Measurements from ENCODE around the gene TAS2R60.
"Not testable (repeated sequence)": the region's sequence is repeated elsewhere in the genome, so short reads cannot be mapped to it uniquely, and the experiment has no call there.

The TAS2R60 gene

DNA sequence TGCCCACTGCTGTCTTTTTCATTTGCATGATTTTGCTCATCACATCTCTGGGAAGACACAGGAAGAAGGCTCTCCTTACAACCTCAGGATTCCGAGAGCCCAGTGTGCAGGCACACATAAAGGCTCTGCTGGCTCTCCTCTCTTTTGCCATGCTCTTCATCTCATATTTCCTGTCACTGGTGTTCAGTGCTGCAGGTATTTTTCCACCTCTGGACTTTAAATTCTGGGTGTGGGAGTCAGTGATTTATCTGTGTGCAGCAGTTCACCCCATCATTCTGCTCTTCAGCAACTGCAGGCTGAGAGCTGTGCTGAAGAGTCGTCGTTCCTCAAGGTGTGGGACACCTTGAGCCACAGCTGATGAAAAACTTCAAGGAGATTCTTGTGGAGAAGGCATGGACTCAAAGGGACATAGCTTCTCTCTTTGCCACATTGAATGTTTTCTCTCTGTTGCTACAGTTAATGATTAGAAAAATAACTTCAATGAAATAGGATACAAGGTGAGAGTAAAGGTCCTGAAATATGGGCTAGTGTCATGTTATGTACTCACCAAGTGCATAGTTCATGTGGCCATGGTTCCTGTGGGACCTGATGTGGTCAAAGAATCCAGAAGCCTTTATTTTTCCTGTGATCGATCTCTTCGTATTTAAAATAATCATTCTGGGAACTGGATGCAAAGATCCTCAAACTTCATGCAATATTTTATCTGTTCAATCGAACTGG lies 970 bp downstream of the TAS2R60 start:
- DNase-seq (ENCODE audit: low read depth): no peak

DNA sequence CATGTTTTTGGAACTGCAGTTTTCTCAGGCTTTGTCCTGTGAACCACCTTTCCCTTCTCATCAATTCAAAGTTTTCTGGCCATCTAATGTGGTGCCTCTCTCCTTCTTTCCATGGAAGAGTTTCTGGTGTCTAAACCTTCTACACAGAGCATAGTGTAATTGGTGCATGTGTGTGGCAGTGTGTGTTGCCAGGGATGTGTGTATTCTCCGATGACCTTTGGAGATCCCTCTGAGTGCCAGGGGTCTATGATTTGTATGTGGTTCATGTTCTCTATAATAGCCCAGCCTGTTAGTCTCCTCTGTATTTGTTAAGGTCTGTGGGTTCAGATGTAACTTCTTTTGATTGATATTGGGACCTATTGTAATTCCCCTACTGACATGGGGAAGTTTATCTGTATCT lies 1.5 kb downstream of the TAS2R60 start:
- DNase-seq (ENCODE audit: low read depth): no peak

- DNase-seq (ENCODE audit: low read depth): no peak
These were observed 4.2 kb downstream of the TAS2R60 start for GRCh38 chr7:143447466-143447865.

DNA sequence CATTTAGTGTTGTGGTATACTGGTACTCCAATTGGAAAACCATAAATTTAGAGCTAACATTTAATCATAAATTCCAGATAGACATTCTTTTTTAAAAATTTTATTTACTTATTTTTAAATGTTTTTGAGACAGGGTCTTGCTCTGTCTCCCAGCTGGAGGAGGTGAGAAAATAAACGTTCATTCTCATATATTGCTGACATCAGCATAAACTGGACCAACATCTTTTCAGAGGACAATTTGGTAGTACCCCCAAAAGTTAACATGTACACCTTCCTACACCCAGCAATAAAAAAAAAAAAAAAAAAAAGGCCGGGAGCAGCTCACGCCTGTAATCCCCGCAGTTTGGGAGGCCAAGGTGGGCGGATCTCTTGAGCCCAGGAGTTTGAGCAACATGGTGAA lies 5.2 kb downstream of the TAS2R60 start:
- DNase-seq (ENCODE audit: low read depth): no peak

- DNase-seq (ENCODE audit: low read depth): no peak
These were observed 6.5 kb downstream of the TAS2R60 start for GRCh38 chr7:143449793-143450192.

DNA sequence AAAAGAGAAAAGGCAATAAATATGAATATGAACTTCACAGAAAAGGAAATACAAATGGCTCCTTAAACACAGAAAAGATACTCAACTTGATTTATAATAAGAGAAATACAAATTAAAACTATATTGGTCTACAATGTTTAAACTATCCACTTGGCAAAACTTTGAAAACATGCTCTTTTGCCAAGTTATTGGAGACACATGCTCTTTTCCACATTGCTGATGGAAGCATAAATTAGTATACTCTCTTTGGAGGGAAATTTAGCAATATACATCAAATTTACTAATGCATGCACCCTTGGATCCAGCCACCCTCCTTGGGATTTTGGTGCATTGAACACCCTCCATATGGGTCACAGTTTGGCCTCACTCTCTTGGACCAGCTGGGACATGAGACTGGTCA lies 7.9 kb downstream of the TAS2R60 start:
- DNase-seq (ENCODE audit: low read depth): no peak

GRCh38 chr7:143451746-143452145 lies 8.5 kb downstream of the TAS2R60 start:
- no peak for DNase-seq (ENCODE audit: low read depth)

- DNase-seq (ENCODE audit: low read depth): no peak
These were observed 9.2 kb downstream of the TAS2R60 start for GRCh38 chr7:143452495-143452894.

DNA sequence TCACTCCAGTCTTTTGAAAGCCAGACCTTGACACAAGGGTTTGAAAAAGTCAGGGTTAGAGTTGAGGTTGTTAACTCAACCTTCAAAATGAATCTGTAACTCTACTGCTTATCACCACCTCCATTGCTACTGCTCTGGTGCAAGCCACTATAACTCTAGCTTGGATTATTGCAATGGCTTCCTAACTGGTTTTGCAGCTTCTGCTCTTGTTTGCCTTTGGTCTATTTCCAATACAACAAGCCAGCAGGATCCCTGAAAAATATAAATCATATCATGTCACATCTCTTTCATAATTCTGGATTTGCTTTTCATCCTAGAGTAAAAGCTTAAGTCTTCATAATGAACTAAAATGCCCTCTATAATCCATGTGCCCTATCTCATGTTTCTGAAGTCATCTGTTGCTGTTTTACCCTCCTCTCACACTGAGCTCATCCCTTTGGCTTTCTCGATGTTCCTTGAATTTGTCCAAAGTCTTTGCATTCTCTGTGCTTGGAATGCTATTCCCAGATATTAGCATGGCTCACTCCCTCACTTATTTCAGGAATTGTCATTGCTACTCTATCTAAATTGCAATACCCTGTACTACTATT lies 10.9 kb downstream of the TAS2R60 start:
- DNase-seq (ENCODE audit: low read depth): no peak

GRCh38 chr7:143455491-143455890 lies 12.2 kb downstream of the TAS2R60 start:
- no peak for DNase-seq (ENCODE audit: low read depth)

DNA sequence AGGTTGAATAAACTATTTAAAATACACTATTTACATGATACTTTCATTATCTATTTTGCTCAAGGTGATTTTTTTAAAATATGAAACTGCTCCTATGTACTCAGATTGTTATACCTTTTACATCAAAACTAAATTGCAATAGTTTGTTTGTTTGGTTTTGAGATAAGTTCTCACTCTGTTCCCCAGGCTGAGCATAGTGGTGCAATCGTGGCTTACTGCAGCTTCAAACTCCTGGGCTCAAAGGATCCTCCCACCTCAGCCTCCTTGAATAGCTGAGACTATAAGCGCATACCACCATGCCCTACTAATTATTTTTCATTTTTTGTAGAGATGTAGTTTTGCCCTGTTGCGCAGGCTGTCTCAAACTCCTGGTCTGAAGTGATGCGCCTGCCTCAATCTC lies 12.7 kb downstream of the TAS2R60 start:
- no peak for DNase-seq (ENCODE audit: low read depth)

GRCh38 chr7:143456992-143457793 lies 13.9 kb downstream of the TAS2R60 start:
- DNase-seq (ENCODE audit: low read depth): no peak

DNA sequence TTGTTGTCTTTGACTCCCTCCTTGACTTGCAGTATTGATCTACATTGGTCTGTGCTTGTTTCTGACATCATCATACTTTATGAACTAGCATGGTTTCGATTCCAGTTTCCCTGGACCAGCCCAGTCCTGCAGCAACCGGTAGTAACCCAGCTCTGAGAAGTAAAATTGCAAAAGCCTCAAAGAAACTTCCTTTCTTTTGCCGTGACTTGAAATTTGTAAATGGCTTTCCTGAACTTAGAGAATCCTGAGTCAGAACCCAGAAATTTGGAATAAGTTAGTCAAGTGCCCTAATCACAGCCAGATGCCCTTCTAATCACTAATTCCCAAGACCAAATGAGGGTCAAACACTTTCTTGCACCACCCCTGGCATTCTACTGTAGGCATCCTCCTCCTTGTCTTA lies 15.0 kb downstream of the TAS2R60 start:
- no peak for DNase-seq (ENCODE audit: low read depth)

DNA sequence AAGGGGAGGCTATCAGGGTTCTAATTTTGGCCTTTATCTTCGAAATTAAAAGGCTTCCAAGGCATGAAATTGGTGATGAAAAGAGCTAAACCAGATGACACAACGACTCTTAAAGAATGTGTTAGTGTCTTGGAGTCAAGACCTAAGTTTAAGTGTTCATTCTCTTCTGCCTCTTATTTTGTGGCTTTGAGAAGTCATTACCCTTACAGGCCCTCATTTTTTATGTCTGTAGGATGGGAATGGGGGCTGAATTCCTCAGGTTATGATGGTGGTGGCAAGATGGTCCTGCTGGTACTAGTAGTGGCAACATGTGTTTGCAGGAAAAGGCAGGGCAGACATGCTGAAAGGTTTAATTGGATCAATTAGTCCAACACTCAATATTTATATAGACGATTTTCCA lies 15.4 kb downstream of the TAS2R60 start:
- DNase-seq (ENCODE audit: low read depth): no peak

- DNase-seq (ENCODE audit: low read depth): no peak
These were observed 16.1 kb downstream of the TAS2R60 start for GRCh38 chr7:143459359-143459758.

DNA sequence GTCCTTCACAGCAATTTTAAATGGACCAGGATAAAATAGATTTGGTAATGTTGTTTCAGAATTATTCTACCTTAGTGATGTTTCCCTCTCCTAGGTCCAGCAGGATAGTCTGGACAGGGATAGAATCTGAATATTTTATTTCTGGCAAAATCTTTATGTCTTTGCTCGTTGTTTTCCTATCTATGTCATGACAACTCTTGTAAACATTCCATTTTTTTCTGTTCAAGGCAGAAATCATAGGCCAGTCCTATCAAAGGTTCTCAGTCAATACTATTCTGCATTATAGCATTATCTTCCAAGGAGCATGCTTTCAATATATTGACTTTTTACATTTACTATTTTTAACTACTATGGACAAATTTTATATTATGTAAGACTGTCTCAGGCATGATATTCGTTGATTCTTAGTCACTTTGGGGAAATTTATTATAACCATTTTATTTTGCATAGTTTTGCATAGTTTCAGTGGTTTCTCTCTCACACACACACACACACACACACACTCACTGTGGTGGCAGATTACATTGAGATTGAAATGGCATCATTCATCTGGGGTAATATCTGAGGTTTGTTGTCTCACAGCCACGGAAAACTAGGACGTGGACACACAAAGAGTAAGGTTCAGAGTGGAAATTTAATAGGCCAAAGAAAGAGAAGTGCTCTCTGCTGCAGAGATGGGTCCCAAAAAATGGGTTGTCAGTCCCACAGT lies 17.2 kb downstream of the TAS2R60 start:
- DNase-seq (ENCODE audit: low read depth): no peak

DNA sequence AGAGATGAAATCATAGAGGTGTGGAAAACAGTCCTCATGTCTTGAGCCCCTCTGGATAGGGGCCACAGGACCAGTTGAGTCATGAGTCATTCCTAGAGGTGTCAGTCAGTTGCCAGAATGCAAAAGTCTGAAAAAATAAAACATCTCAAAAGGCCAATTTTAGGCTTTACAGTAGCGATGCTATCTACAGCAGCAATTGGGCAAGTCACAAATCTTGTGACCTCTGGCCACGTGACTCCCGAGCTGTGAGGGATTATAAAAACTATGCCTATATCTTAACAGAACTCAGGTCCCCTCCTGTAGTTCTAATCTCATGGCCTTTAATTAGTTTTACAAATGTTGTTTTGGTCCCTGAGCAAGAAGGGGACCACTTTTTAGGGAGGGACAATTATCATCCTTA lies 18.8 kb downstream of the TAS2R60 start:
- DNase-seq (ENCODE audit: low read depth): no peak

- DNase-seq (ENCODE audit: low read depth): no peak
These were observed 20.3 kb downstream of the TAS2R60 start for GRCh38 chr7:143463556-143463955.

GRCh38 chr7:143463957-143464356 lies 20.7 kb downstream of the TAS2R60 start:
- no peak for DNase-seq (ENCODE audit: low read depth)

DNA sequence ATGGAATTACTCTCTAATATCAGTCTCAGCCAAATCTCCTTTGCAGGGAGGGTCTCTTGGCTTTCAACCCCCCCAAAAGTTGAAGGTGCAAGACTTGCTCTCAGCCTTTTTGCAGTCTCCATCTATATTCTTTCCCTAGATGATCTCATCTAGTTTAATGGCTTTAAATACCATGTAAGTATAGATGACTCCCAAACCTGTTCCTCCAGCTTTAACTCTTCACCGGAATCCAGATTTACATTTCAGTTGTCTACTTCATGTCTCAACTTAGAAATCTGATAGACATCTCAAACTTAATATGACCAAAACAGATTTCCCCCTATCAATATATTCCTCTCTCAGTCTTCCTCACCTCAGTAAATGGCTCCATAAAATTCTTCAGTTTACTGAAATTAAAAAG lies 24.5 kb downstream of the TAS2R60 start:
- DNase-seq (ENCODE audit: low read depth): no peak

DNA sequence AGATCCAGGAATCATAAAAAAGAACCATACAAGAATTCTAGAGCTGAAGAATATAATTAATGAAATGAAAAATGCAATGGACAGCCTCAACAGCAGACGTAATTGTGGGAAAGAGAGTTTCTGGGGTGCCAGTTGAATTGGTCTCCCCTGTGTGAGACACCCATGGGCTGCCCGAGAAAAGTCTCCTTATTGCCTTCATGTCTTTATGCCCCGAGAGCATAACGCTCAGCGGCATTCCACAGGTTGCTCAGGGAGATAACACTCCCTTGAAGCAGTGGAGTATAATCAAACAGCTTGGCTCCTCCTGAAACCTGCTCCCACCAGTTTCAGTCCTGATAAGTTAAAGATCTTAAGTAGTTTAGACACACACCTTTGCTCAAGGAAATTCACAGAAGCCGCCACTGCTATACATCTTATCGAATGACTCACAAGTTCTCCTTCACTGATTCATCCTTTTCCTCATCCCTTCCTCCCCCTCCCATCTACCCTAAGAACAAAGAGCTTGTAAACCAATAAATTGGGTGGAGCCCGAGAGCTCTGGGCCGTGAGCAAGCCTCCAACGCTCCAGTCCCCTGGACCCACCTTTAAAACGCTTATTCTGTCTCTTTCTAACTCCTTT lies 28.9 kb downstream of the TAS2R60 start:
- DNase-seq (ENCODE audit: low read depth): not testable (repeated sequence)

GRCh38 chr7:143477501-143478150 lies 34.4 kb downstream of the TAS2R60 start, which contains the start of gene TAS2R41:
Gene TAS2R41 (plus strand): TSS chr7:143477873. CDS start chr7:143477873, 0 bp downstream.
- DNase-seq (ENCODE audit: low read depth): no peak
